ENCODE results near the gene PHOSPHO2.

PHOSPHO2 gene

DNA sequence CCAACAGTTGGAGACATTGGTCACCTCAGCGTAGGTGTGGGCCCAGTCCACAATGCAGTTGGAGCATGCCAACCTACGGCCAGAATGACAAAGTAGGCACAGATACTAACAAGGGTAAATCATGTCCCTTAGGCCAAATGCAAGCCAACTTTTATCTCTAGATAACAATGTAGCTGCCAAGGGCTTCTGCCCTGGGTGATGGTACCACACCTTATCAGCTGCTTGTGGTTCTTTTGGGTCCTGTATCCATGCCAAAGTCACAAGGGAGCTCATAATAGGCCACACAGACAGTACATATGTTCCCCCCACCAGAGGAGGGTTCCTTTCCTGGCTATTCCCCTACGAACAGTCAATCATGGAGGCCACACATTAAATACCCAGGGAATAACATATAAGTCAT lies 19.1 kb downstream of the PHOSPHO2 start:
- no peaks in the 10 kb centered on the region for H4K20me1 ChIP-seq (ENCODE audit: control insufficient read depth, insufficient read depth, low read depth, low read length)
- H3K27me3 ChIP-seq (ENCODE audit: control insufficient read depth, low read length), result no peaks in the 10 kb centered on the region
- H3K27ac ChIP-seq (ENCODE audit: low read depth, low read length), result no peak overlapping the region
- H3K4me1 ChIP-seq (ENCODE audit: control insufficient read depth, low read length), result no peaks in the 10 kb centered on the region
- peaks cover 9% of the 10 kb centered on the region; the same call in 1 of the 2 replicates for H3K9me3 ChIP-seq (ENCODE audit: control insufficient read depth, insufficient read depth, low read length)
- H3K36me3 ChIP-seq (ENCODE audit: control insufficient read depth, low read length), result no peaks in the 10 kb centered on the region
- H3F3A ChIP-seq (ENCODE audit: control insufficient read depth, insufficient read depth), result no peaks in the 10 kb centered on the region
- no peak overlapping the region for H3K4me3 ChIP-seq (ENCODE audit: low read length)
- no peak overlapping the region for H3K4me2 ChIP-seq (ENCODE audit: low read length)
- no peak for TF ChIP-seq EZH2phosphoT487 (IDR thresholded peaks at IDR 0.05; ENCODE audit: borderline replicate concordance, low read length)
- TF ChIP-seq, protein P1, sequence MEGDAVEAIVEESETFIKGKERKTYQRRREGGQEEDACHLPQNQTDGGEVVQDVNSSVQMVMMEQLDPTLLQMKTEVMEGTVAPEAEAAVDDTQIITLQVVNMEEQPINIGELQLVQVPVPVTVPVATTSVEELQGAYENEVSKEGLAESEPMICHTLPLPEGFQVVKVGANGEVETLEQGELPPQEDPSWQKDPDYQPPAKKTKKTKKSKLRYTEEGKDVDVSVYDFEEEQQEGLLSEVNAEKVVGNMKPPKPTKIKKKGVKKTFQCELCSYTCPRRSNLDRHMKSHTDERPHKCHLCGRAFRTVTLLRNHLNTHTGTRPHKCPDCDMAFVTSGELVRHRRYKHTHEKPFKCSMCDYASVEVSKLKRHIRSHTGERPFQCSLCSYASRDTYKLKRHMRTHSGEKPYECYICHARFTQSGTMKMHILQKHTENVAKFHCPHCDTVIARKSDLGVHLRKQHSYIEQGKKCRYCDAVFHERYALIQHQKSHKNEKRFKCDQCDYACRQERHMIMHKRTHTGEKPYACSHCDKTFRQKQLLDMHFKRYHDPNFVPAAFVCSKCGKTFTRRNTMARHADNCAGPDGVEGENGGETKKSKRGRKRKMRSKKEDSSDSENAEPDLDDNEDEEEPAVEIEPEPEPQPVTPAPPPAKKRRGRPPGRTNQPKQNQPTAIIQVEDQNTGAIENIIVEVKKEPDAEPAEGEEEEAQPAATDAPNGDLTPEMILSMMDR (IDR thresholded peaks at IDR 0.05; ENCODE audit: low read depth, low read length, poor library complexity, severe bottlenecking), result no peak
- H3K79me2 ChIP-seq (ENCODE audit: control insufficient read depth, low read length), result no peaks in the 10 kb centered on the region
- no peaks in the 10 kb centered on the region for H3K9me2 ChIP-seq (replicated peaks; ENCODE audit: control insufficient read depth, low read length)

DNA sequence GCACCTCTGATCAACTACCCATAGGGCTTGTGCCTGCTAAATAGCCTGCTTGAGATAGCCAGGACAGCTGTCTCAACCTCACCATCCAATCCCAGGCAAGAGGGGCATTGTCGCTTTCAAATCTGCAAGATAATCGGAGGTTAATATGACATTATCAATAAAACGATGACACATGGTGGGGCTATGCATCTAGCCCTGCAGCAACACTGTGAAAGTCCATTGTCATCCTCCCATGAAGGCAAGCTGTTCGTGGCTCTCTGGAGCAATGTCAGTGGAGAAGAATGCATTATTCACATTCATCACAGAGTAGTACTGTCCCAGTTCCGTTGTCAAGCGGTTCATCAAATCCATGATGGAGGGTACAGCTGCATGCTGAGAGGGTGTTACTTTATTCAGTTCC lies 20.4 kb downstream of the PHOSPHO2 start:
- no peaks in the 10 kb centered on the region for H3K4me1 ChIP-seq (ENCODE audit: control insufficient read depth, low read length)
- H4K20me1 ChIP-seq (ENCODE audit: control insufficient read depth, insufficient read depth, low read depth, low read length), result no peaks in the 10 kb centered on the region
- no peak overlapping the region for H3K4me3 ChIP-seq (ENCODE audit: low read length)
- peaks cover 9% of the 10 kb centered on the region; the same call in 1 of the 2 replicates for H3K9me3 ChIP-seq (ENCODE audit: control insufficient read depth, insufficient read depth, low read length)
- no peaks in the 10 kb centered on the region for H3K27me3 ChIP-seq (ENCODE audit: control insufficient read depth, low read length)
- TF ChIP-seq, protein P1 (IDR thresholded peaks at IDR 0.05; ENCODE audit: low read depth, low read length, poor library complexity, severe bottlenecking), result no peak
- no peak for TF ChIP-seq EZH2phosphoT487 (IDR thresholded peaks at IDR 0.05; ENCODE audit: borderline replicate concordance, low read length)
- H3K79me2 ChIP-seq (ENCODE audit: control insufficient read depth, low read length), result no peaks in the 10 kb centered on the region
- H3K27ac ChIP-seq (ENCODE audit: low read depth, low read length), result no peak overlapping the region
- no peaks in the 10 kb centered on the region for H3K9me2 ChIP-seq (replicated peaks; ENCODE audit: control insufficient read depth, low read length)
- H3F3A ChIP-seq (ENCODE audit: control insufficient read depth, insufficient read depth), result no peaks in the 10 kb centered on the region
- no peaks in the 10 kb centered on the region for H3K36me3 ChIP-seq (ENCODE audit: control insufficient read depth, low read length)
- no peak overlapping the region for H3K4me2 ChIP-seq (ENCODE audit: low read length)

DNA sequence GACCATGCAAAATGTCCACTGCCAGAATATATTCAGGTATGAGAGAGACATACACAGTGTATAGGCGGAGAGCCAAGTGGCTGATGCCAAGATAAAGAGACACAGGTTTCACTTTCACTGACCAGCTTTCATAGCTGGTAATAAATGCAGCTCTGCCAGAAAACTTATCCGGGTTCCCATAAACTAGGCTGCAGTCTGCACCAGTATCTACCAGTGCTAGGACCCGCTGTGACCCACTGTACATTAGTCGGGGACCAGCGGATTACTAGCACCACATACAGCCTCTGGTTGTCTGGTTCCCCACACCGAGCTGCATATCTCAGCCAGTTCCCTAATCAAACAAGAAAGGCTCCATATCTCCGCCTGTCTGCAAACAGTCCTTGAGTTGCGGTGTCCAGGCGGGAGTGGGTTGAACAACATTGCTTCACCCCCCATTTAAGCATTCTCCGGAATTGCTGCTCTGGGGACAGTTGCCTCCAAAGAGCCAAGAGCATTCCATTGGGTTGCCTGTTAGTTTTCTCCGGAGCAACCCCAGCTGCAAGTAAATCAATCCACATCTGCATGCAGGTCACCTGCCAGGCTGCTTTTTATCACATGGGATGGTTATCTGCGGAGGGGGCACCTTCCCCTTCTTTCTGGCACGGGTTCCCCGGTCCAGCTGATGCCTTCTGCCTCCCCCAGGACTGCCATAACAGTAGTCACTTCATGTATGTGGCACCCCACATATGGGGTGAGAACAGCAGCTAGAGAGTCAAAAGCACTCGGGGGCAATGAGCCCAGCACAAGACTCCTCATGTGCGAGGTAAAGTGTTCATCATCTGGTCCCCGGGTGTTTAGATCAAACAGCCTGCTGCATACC lies 21.3 kb downstream of the PHOSPHO2 start:
- H3K27ac ChIP-seq (ENCODE audit: low read depth, low read length), result no peak overlapping the region
- H3K79me2 ChIP-seq (ENCODE audit: control insufficient read depth, low read length), result no peaks in the 10 kb centered on the region
- no peaks in the 10 kb centered on the region for H3K9me2 ChIP-seq (replicated peaks; ENCODE audit: control insufficient read depth, low read length)
- no peak for TF ChIP-seq EZH2phosphoT487 (IDR thresholded peaks at IDR 0.05; ENCODE audit: borderline replicate concordance, low read length)
- TF ChIP-seq, protein P1 (IDR thresholded peaks at IDR 0.05; ENCODE audit: low read depth, low read length, poor library complexity, severe bottlenecking), result no peak
- peaks cover 9% of the 10 kb centered on the region; the same call in 1 of the 2 replicates for H3K9me3 ChIP-seq (ENCODE audit: control insufficient read depth, insufficient read depth, low read length)
- H3K4me2 ChIP-seq (ENCODE audit: low read length), result no peak overlapping the region
- H3K4me3 ChIP-seq (ENCODE audit: low read length), result no peak overlapping the region
- H3K36me3 ChIP-seq (ENCODE audit: control insufficient read depth, low read length), result no peaks in the 10 kb centered on the region
- no peaks in the 10 kb centered on the region for H3K4me1 ChIP-seq (ENCODE audit: control insufficient read depth, low read length)
- no peaks in the 10 kb centered on the region for H4K20me1 ChIP-seq (ENCODE audit: control insufficient read depth, insufficient read depth, low read depth, low read length)
- no peaks in the 10 kb centered on the region for H3K27me3 ChIP-seq (ENCODE audit: control insufficient read depth, low read length)
- H3F3A ChIP-seq (ENCODE audit: control insufficient read depth, insufficient read depth), result no peaks in the 10 kb centered on the region

Data from DOHH2 (cell line).